Measurements from ENCODE around the gene B3GLCT.

- TF ChIP-seq, protein P1, sequence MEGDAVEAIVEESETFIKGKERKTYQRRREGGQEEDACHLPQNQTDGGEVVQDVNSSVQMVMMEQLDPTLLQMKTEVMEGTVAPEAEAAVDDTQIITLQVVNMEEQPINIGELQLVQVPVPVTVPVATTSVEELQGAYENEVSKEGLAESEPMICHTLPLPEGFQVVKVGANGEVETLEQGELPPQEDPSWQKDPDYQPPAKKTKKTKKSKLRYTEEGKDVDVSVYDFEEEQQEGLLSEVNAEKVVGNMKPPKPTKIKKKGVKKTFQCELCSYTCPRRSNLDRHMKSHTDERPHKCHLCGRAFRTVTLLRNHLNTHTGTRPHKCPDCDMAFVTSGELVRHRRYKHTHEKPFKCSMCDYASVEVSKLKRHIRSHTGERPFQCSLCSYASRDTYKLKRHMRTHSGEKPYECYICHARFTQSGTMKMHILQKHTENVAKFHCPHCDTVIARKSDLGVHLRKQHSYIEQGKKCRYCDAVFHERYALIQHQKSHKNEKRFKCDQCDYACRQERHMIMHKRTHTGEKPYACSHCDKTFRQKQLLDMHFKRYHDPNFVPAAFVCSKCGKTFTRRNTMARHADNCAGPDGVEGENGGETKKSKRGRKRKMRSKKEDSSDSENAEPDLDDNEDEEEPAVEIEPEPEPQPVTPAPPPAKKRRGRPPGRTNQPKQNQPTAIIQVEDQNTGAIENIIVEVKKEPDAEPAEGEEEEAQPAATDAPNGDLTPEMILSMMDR (conservative IDR thresholded peaks at IDR 0.05; ENCODE audit: low read depth in 2 of 2), result no peak
- no peak for TF ChIP-seq ETS1 (IDR thresholded peaks at IDR 0.05)
- no peak for TF ChIP-seq EZH2phosphoT487 (IDR thresholded peaks at IDR 0.05; ENCODE audit: unreplicated experiment)
- no peak for TF ChIP-seq POLR2AphosphoS5 (IDR thresholded peaks at IDR 0.05; ENCODE audit: low read depth)
- TF ChIP-seq EZH2 (IDR thresholded peaks at IDR 0.05; ENCODE audit: low read depth, unreplicated experiment), result no peak
- TF ChIP-seq REST (IDR thresholded peaks at IDR 0.05; ENCODE audit: unreplicated experiment), result no peak
- no peak for TF ChIP-seq CREB1 (CRISPR knock-in tag; IDR thresholded peaks at IDR 0.05; ENCODE audit: low read depth)
- TF ChIP-seq NANOG (IDR thresholded peaks at IDR 0.05; ENCODE audit: borderline replicate concordance), result no peak
- no peak for TF ChIP-seq ZNF331 (CRISPR knock-in tag; IDR thresholded peaks at IDR 0.05; ENCODE audit: low read depth)
- no peak for TF ChIP-seq ZNF462 (CRISPR knock-in tag; IDR thresholded peaks at IDR 0.05)
- no peak for TF ChIP-seq STAT1 (IDR thresholded peaks at IDR 0.05; ENCODE audit: unreplicated experiment)
- no peak for TF ChIP-seq JUNB (IDR thresholded peaks at IDR 0.05; ENCODE audit: unreplicated experiment)
Observed at GRCh38 chr13:31200637-31200971, 829 bp downstream of the B3GLCT start.
